Measurements from ENCODE around the gene BHLHA9.
A peak's percentile ranks its signal among the peaks of the same experiment; 100 is the strongest.

Gene BHLHA9

GRCh38 chr17:1273492-1274244 lies 3.4 kb downstream of the BHLHA9 start:
- Histone ChIP-seq H3K36me3 (no peaks in the 10 kb centered on the region), H3K9me3 (no peaks in the 10 kb centered on the region), H3K4me3 (ENCODE audit: low read depth, low read length) (no peak overlapping the region), H3K27me3 (no peaks in the 10 kb centered on the region), H3K4me1 (no peaks in the 10 kb centered on the region)
- TF ChIP-seq CTCF (IDR thresholded peaks at IDR 0.05; ENCODE audit: low read depth, low read length) = no peak
- no peak for DNase-seq

- no peak for TF ChIP-seq CTCF (IDR thresholded peaks at IDR 0.05; ENCODE audit: low read depth, low read length)
- no peaks in the 10 kb centered on the region for H3K27me3 ChIP-seq
- no peak overlapping the region for H3K4me3 ChIP-seq (ENCODE audit: low read depth, low read length)
- H3K9me3 ChIP-seq = no peaks in the 10 kb centered on the region
- no peaks in the 10 kb centered on the region for H3K36me3 ChIP-seq
- H3K4me1 ChIP-seq = no peaks in the 10 kb centered on the region
- DNase-seq = no peak
Observed at GRCh38 chr17:1274245-1274608, 4.0 kb downstream of the BHLHA9 start.

GRCh38 chr17:1275205-1275961 lies 5.1 kb downstream of the BHLHA9 start:
- no peak for DNase-seq
- Histone ChIP-seq H3K36me3 (no peaks in the 10 kb centered on the region), H3K27me3 (peaks cover 6% of the 10 kb centered on the region), H3K9me3 (no peaks in the 10 kb centered on the region), H3K4me1 (no peaks in the 10 kb centered on the region), H3K4me3 (ENCODE audit: low read depth, low read length) (no peak overlapping the region)
- TF ChIP-seq CTCF (IDR thresholded peaks at IDR 0.05; ENCODE audit: low read depth, low read length) = no peak

GRCh38 chr17:1275962-1276736 lies 5.9 kb downstream of the BHLHA9 start:
- peak; percentile 64 for DNase-seq

GRCh38 chr17:1280652-1281051 lies 10.4 kb downstream of the BHLHA9 start:
- H3K4me3 ChIP-seq (ENCODE audit: low read depth, low read length) = no peak overlapping the region
- H3K36me3 ChIP-seq = no peaks in the 10 kb centered on the region
- peaks cover 6% of the 10 kb centered on the region for H3K27me3 ChIP-seq
- no peaks in the 10 kb centered on the region for H3K9me3 ChIP-seq
- no peaks in the 10 kb centered on the region for H3K4me1 ChIP-seq
- no peak for TF ChIP-seq CTCF (IDR thresholded peaks at IDR 0.05; ENCODE audit: low read depth, low read length)
- DNase-seq = no peak

More at GRCh38 chr17:1275962-1276736, 5.9 kb downstream of the BHLHA9 start:
- Histone ChIP-seq H3K36me3 (no peaks in the 10 kb centered on the region), H3K9me3 (no peaks in the 10 kb centered on the region), H3K4me1 (no peaks in the 10 kb centered on the region), H3K27me3 (peaks cover 6% of the 10 kb centered on the region), H3K4me3 (ENCODE audit: low read depth, low read length) (no peak overlapping the region)
- TF ChIP-seq CTCF (IDR thresholded peaks at IDR 0.05; ENCODE audit: low read depth, low read length) = peak; percentile 62
